ENCODE measurements around the gene KRTAP22-1. TPM values are rescaled to one million over a fixed set of nuclear protein-coding genes. Genes with fewer than 3 reads are reported as not detected.
A peak's percentile ranks its signal among the peaks of the same experiment; 100 is the strongest.

Gene KRTAP22-1
- total and polyA plus RNA-seq, 2 experiments from 2014 or later: not detected

DNA sequence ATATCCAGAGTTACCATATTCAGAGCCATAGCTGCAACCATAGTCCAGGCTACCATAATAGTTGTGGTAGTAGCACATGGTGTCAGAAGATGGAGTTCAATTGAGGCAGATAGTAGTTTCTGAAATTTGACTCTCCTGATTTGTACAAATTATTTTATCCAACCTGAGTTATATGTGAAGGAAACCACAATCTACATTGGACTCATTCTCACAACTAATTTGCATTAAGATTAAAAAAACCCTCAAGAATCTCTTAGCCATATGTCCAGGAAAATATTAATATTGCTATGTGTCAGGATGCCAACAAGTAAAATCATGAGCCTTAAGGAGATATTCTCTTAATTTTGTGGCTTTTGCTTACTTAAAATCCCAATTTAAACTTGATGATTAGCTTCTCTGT, 10.6 kb upstream of the KRTAP22-1 start, which contains the start of gene KRTAP22-2:
KRTAP22-2 (minus strand) TSS at position 101 of the 400 bp plus-strand sequence.
- H3K9me2 ChIP-seq (ENCODE audit: insufficient read depth): no peaks in the 10 kb centered on the region
- H3K36me3 Mint-ChIP-seq (ENCODE audit: low read depth): no peaks in the 10 kb centered on the region
- H4K20me1 ChIP-seq (replicated peaks; ENCODE audit: insufficient read depth): no peaks in the 10 kb centered on the region
- H3K4me3 ChIP-seq: no peak within 1 kb of the TSS
- no peak within 1 kb of the TSS for H3K4me2 ChIP-seq
- no peak within 1 kb of the TSS for H3K27ac Mint-ChIP-seq
- no peaks in the 10 kb centered on the region for H3K27me3 Mint-ChIP-seq (ENCODE audit: insufficient read depth, low read depth, poor library complexity)
- H2AFZ ChIP-seq: 0 out of 2 replicates have a peak within 1 kb of the TSS, but pooled peaks have one; percentile 2
- H3F3A ChIP-seq (replicated peaks; ENCODE audit: low read depth): no peaks in the 10 kb centered on the region
- no peaks in the 10 kb centered on the region for H3K27me3 ChIP-seq (ENCODE audit: insufficient read depth)
- no peaks in the 10 kb centered on the region for H3K4me1 ChIP-seq (ENCODE audit: insufficient read depth)
- no peak within 1 kb of the TSS for H3K4me3 Mint-ChIP-seq
- no peaks in the 10 kb centered on the region for H3K9me3 Mint-ChIP-seq
- no peaks in the 10 kb centered on the region for H3K79me2 ChIP-seq (replicated peaks; ENCODE audit: insufficient read depth)
- no peaks in the 10 kb centered on the region for H3K36me3 ChIP-seq (ENCODE audit: insufficient read depth)
- no peaks in the 10 kb centered on the region for H3K4me1 Mint-ChIP-seq
- ATAC-seq (no peak), DNase-seq (ENCODE audit: low spot score) (no peak)
- TF ChIP-seq, protein P1, sequence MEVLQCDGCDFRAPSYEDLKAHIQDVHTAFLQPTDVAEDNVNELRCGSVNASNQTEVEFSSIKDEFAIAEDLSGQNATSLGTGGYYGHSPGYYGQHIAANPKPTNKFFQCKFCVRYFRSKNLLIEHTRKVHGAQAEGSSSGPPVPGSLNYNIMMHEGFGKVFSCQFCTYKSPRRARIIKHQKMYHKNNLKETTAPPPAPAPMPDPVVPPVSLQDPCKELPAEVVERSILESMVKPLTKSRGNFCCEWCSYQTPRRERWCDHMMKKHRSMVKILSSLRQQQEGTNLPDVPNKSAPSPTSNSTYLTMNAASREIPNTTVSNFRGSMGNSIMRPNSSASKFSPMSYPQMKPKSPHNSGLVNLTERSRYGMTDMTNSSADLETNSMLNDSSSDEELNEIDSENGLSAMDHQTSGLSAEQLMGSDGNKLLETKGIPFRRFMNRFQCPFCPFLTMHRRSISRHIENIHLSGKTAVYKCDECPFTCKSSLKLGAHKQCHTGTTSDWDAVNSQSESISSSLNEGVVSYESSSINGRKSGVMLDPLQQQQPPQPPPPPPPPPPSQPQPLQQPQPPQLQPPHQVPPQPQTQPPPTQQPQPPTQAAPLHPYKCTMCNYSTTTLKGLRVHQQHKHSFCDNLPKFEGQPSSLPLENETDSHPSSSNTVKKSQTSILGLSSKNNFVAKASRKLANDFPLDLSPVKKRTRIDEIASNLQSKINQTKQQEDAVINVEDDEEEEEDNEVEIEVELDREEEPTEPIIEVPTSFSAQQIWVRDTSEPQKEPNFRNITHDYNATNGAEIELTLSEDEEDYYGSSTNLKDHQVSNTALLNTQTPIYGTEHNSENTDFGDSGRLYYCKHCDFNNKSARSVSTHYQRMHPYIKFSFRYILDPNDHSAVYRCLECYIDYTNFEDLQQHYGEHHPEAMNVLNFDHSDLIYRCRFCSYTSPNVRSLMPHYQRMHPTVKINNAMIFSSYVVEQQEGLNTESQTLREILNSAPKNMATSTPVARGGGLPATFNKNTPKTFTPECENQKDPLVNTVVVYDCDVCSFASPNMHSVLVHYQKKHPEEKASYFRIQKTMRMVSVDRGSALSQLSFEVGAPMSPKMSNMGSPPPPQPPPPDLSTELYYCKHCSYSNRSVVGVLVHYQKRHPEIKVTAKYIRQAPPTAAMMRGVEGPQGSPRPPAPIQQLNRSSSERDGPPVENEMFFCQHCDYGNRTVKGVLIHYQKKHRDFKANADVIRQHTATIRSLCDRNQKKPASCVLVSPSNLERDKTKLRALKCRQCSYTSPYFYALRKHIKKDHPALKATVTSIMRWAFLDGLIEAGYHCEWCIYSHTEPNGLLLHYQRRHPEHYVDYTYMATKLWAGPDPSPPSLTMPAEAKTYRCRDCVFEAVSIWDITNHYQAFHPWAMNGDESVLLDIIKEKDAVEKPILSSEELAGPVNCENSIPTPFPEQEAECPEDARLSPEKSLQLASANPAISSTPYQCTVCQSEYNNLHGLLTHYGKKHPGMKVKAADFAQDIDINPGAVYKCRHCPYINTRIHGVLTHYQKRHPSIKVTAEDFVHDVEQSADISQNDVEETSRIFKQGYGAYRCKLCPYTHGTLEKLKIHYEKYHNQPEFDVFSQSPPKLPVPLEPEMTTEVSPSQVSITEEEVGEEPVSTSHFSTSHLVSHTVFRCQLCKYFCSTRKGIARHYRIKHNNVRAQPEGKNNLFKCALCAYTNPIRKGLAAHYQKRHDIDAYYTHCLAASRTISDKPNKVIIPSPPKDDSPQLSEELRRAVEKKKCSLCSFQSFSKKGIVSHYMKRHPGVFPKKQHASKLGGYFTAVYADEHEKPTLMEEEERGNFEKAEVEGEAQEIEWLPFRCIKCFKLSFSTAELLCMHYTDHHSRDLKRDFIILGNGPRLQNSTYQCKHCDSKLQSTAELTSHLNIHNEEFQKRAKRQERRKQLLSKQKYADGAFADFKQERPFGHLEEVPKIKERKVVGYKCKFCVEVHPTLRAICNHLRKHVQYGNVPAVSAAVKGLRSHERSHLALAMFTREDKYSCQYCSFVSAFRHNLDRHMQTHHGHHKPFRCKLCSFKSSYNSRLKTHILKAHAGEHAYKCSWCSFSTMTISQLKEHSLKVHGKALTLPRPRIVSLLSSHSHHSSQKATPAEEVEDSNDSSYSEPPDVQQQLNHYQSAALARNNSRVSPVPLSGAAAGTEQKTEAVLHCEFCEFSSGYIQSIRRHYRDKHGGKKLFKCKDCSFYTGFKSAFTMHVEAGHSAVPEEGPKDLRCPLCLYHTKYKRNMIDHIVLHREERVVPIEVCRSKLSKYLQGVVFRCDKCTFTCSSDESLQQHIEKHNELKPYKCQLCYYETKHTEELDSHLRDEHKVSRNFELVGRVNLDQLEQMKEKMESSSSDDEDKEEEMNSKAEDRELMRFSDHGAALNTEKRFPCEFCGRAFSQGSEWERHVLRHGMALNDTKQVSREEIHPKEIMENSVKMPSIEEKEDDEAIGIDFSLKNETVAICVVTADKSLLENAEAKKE (CRISPR knock-in tag; IDR thresholded peaks at IDR 0.05): no peak
- TF ChIP-seq, protein P2, sequence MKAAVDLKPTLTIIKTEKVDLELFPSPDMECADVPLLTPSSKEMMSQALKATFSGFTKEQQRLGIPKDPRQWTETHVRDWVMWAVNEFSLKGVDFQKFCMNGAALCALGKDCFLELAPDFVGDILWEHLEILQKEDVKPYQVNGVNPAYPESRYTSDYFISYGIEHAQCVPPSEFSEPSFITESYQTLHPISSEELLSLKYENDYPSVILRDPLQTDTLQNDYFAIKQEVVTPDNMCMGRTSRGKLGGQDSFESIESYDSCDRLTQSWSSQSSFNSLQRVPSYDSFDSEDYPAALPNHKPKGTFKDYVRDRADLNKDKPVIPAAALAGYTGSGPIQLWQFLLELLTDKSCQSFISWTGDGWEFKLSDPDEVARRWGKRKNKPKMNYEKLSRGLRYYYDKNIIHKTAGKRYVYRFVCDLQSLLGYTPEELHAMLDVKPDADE (IDR thresholded peaks at IDR 0.05): no peak
- TF ChIP-seq ZNF114 (CRISPR knock-in tag; IDR thresholded peaks at IDR 0.05): no peak
- TF ChIP-seq, protein P3, sequence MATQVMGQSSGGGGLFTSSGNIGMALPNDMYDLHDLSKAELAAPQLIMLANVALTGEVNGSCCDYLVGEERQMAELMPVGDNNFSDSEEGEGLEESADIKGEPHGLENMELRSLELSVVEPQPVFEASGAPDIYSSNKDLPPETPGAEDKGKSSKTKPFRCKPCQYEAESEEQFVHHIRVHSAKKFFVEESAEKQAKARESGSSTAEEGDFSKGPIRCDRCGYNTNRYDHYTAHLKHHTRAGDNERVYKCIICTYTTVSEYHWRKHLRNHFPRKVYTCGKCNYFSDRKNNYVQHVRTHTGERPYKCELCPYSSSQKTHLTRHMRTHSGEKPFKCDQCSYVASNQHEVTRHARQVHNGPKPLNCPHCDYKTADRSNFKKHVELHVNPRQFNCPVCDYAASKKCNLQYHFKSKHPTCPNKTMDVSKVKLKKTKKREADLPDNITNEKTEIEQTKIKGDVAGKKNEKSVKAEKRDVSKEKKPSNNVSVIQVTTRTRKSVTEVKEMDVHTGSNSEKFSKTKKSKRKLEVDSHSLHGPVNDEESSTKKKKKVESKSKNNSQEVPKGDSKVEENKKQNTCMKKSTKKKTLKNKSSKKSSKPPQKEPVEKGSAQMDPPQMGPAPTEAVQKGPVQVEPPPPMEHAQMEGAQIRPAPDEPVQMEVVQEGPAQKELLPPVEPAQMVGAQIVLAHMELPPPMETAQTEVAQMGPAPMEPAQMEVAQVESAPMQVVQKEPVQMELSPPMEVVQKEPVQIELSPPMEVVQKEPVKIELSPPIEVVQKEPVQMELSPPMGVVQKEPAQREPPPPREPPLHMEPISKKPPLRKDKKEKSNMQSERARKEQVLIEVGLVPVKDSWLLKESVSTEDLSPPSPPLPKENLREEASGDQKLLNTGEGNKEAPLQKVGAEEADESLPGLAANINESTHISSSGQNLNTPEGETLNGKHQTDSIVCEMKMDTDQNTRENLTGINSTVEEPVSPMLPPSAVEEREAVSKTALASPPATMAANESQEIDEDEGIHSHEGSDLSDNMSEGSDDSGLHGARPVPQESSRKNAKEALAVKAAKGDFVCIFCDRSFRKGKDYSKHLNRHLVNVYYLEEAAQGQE (IDR thresholded peaks at IDR 0.05; ENCODE audit: unreplicated experiment): no peak
- TF ChIP-seq NANOG (IDR thresholded peaks at IDR 0.05; ENCODE audit: borderline replicate concordance): no peak
- no peak for TF ChIP-seq EZH2 (IDR thresholded peaks at IDR 0.05; ENCODE audit: low read depth, unreplicated experiment)
- no peak for TF ChIP-seq CREB1 (CRISPR knock-in tag; IDR thresholded peaks at IDR 0.05; ENCODE audit: low read depth)
- TF ChIP-seq STAT1 (IDR thresholded peaks at IDR 0.05; ENCODE audit: unreplicated experiment): no peak
- no peak within 1 kb of the TSS for H3K27ac ChIP-seq (ENCODE audit: low read depth)

All from GM23338 (cell line).